Endothelial cell of umbilical vein (primary cell): ENCODE data around the gene ENTR1. TPM values are rescaled to one million over a fixed set of nuclear protein-coding genes. Genes with fewer than 3 reads are reported as not detected.

Experiments
- BruUV-seq: library from RNA; stranded (reverse); fragments of 400-500 nt; replicated peaks from 2 replicates; lab custom pipeline; 2021; lab: Mats Ljungman, UMichigan
- CTCF ChIA-PET: fragments of 300-600, 350-600 bp; sonication (Branson Sonifier 250); formaldehyde crosslinking; loops from one replicate; lab custom pipeline; 2021; ENCODE audit warnings: antibody characterized with exemption, inconsistent platforms; lab: Charles Lee
- POLR2A ChIA-PET: fragments of 300-600, 350-600 bp; sonication (Branson Sonifier 250); formaldehyde crosslinking; loops from one replicate; lab custom pipeline; 2021; ENCODE audit warnings: antibody characterized with exemption, inconsistent platforms; lab: Charles Lee
- DNase-seq: peaks from one replicate; pipeline ENCODE4 v3.0.0-alpha.2; 2011; ENCODE audit warnings: low read depth, low spot score
- FAIRE-seq: peaks from 2 replicates; lab custom pipeline; 2011; peaks lifted over from hg19 to GRCh38; lab: Jason Lieb, UNC
- H2AFZ ChIP-seq: 2 replicates; pipeline ENCODE4 v1.6.0; 2012; ENCODE audit warnings: low read depth, low read length, control low read depth, inconsistent platforms
- H3K27ac ChIP-seq: 2 replicates; pipeline ENCODE4 v1.5.1; 2011; ENCODE audit warnings: low read depth, mild to moderate bottlenecking, control low read depth, low read length, moderate library complexity; ENCODE audit not compliant: insufficient read depth
- H3K27me3 ChIP-seq, 2 experiments: 2 replicates each; pipeline versions ENCODE4 v1.6.0 to v1.6.1; 2011; ENCODE audit warnings: low read length in 2 of 2, mixed read lengths in 1 of 2; ENCODE audit not compliant: control insufficient read depth in 2 of 2, insufficient read depth in 2 of 2
- H3K36me3 ChIP-seq, 2 experiments: 2 replicates in 1 of 2; 3 replicates in 1 of 2; pipeline ENCODE4 v1.5.1; 2011; ENCODE audit warnings: low read length in 2 of 2, mild to moderate bottlenecking in 1 of 2, moderate library complexity in 1 of 2; ENCODE audit not compliant: control insufficient read depth in 2 of 2, insufficient read depth in 2 of 2; ENCODE audit errors: extremely low read depth in 1 of 2
- H3K4me1 ChIP-seq: 3 replicates; pipeline ENCODE4 v1.5.1; 2011; ENCODE audit warnings: mild to moderate bottlenecking, low read length; ENCODE audit not compliant: control insufficient read depth, insufficient read depth; ENCODE audit errors: extremely low read depth
- H3K4me2 ChIP-seq: 2 replicates; pipeline ENCODE4 v1.6.1; 2011; ENCODE audit warnings: low read length, control low read depth, mixed read lengths; ENCODE audit not compliant: insufficient read depth
- H3K4me3 ChIP-seq, 3 experiments: fragments of 200-600 bp in 1 of 3; sonication (generic), shearing (Covaris generic) in 1 of 3; replicated peaks in 1 of 3; 2 replicates each; pipeline ENCODE4 v1.5.1; 2011 to 2016; ENCODE audit warnings: control low read depth in 3 of 3, low read length in 3 of 3, mild to moderate bottlenecking in 2 of 3, inconsistent platforms in 1 of 3, low read depth in 1 of 3, moderate library complexity in 1 of 3; ENCODE audit not compliant: insufficient read depth in 1 of 3
- H3K79me2 ChIP-seq: 2 replicates; pipeline ENCODE4 v1.6.0; 2012; ENCODE audit warnings: low read length, inconsistent platforms; ENCODE audit not compliant: control insufficient read depth, insufficient read depth
- H3K9ac ChIP-seq: replicated peaks from 2 replicates; pipeline ENCODE3; 2011; ENCODE audit warnings: low read length, control low read depth; ENCODE audit not compliant: insufficient read depth; ENCODE audit errors: extremely low read depth
- H3K9me1 ChIP-seq: replicated peaks from 3 replicates; pipeline ENCODE4 v1.6.0; 2011; ENCODE audit warnings: mild to moderate bottlenecking, low read length; ENCODE audit not compliant: control insufficient read depth, insufficient read depth; ENCODE audit errors: extremely low read depth
- H3K9me3 ChIP-seq: replicated peaks from 2 replicates; pipeline ENCODE4 v1.5.1; 2012; ENCODE audit warnings: low read length, inconsistent platforms; ENCODE audit not compliant: control insufficient read depth, insufficient read depth
- H4K20me1 ChIP-seq: replicated peaks from 2 replicates; pipeline ENCODE3; 2011; ENCODE audit warnings: mild to moderate bottlenecking, low read length; ENCODE audit not compliant: control insufficient read depth, insufficient read depth; ENCODE audit errors: extremely low read depth
- CTCF ChIP-seq, 2 donors: IDR thresholded peaks; 1 replicate in 1 of 2; 2 replicates in 1 of 2; pipeline ENCODE4 v1.5.1; 2011; ENCODE audit warnings: low read length in 2 of 2, mild to moderate bottlenecking in 2 of 2, moderate library complexity in 2 of 2, control low read depth in 1 of 2, inconsistent platforms in 1 of 2, low read depth in 1 of 2; ENCODE audit not compliant: insufficient read depth in 1 of 2; ENCODE audit errors: extremely low read depth in 1 of 2
- EZH2 ChIP-seq: IDR thresholded peaks from 2 replicates; pipeline ENCODE4 v1.6.1; 2012; ENCODE audit warnings: borderline replicate concordance, low read depth, mild to moderate bottlenecking, moderate library complexity, low read length, inconsistent platforms; ENCODE audit not compliant: severe bottlenecking
- GATA2 ChIP-seq: IDR thresholded peaks from 2 replicates; pipeline ENCODE4 v1.7.0; 2011; ENCODE audit warnings: low read depth, mild to moderate bottlenecking, moderate library complexity, mixed read lengths, low read length; ENCODE audit not compliant: insufficient read length, insufficient read depth
- JUN ChIP-seq: IDR thresholded peaks from 2 replicates; pipeline ENCODE4 v1.6.1; 2011; ENCODE audit warnings: borderline replicate concordance, low read depth; ENCODE audit not compliant: insufficient read length, insufficient read depth
- MAX ChIP-seq: IDR thresholded peaks from 2 replicates; pipeline ENCODE4 v1.6.1; 2011; ENCODE audit not compliant: insufficient read depth, insufficient read length
- POLR2A ChIP-seq: IDR thresholded peaks from 2 replicates; pipeline ENCODE4 v1.6.1; 2012; ENCODE audit warnings: low read depth, mild to moderate bottlenecking, control low read depth, low read length
- POLR2AphosphoS5 ChIP-seq: IDR thresholded peaks from 2 replicates; pipeline ENCODE4 v1.6.1; 2012; ENCODE audit warnings: low read depth, mild to moderate bottlenecking, control low read depth, low read length, moderate library complexity; ENCODE audit not compliant: insufficient read depth
- dilution Hi-C: fragments of 300-500 bp; cut with MboI; formaldehyde crosslinking; loops from one replicate; pipeline ENCODE4 v1.15.0; 2019; ENCODE audit warnings: low sequenced_read_pairs; ENCODE audit not compliant: extremely low pct_ligation_motif_present
- intact Hi-C: fragments of 100-400 bp; cut with micrococcal nuclease; formaldehyde crosslinking; loops from one replicate; pipeline ENCODE4 v1.10.0; 2022
- polyA plus RNA-seq, 4 experiments: library from polyadenylated mRNA; depleted of rRNA in 3 of 4; stranded (reverse) in 3 of 4; unstranded in 1 of 4; fragments of >200 nt; gene quantifications; 2 replicates each; pipeline versions ENCODE4 v1.2.1 to v1.2.3, GENCODE V29; 2011 to 2012; ENCODE audit warnings: missing spikeins in 1 of 4
- total RNA-seq: library from RNA; stranded (reverse); gene quantifications from 2 replicates; pipeline ENCODE4 v1.2.3, GENCODE V29; 2021

The ENTR1 gene
- total and polyA plus RNA-seq, 2 donors (not counting 3 experiments of a cell fraction or from before 2014, with no cell fraction given) = 36.0 to 61.6 TPM

GRCh38 chr9:136365775-136366222 is 44.6 kb downstream of the ENTR1 start:
- Histone ChIP-seq H3K79me2 (peaks cover 3% of the 10 kb centered on the region), H4K20me1 (no peaks in the 10 kb centered on the region), H3K9ac (no peak overlapping the region), H3K36me3 (no peaks in the 10 kb centered on the region), H3K4me3 (no peak overlapping the region), H3K4me1 (peaks cover 7% of the 10 kb centered on the region), H3K9me1 (no peaks in the 10 kb centered on the region), H2AFZ (no peak overlapping the region), H3K27ac (no peak overlapping the region), H3K27me3 (no peaks in the 10 kb centered on the region), H3K9me3 (no peaks in the 10 kb centered on the region), H3K4me2 (no peak overlapping the region)
- FAIRE-seq (no peak), DNase-seq (no peak)
- CTCF ChIA-PET = interaction anchor here (0.6 to 1.1 kb wide), 2 partner anchors 26 to 28 kb away, joined by 3 read pairs; no protein-coding TSS in a partner anchor
- POLR2A ChIA-PET = no interaction called here
- intact Hi-C loops = no loop called here
- BruUV-seq = no TSS peak
- TF ChIP-seq JUN (no peak), EZH2 (no peak), CTCF (IDR thresholded peaks at IDR 0.05; ENCODE audit: extremely low read depth in 1 of 2, insufficient read depth in 1 of 2, low read depth in 1 of 2, low read length in 2 of 2) (no peak), POLR2AphosphoS5 (no peak), POLR2A (no peak), MAX (no peak), GATA2 (no peak)
- dilution Hi-C loops = no loop called here
